GM10248 (cell line): ENCODE data around the gene HINT3.

Source experiments
- CTCF ChIA-PET: fragments of 300-600 bp; sonication (Branson Sonifier 250); formaldehyde crosslinking; extraction: SDS; loops from one replicate; lab custom pipeline; 2021; ENCODE audit warnings: antibody characterized with exemption; lab: Yijun Ruan, JAX
- POLR2A ChIA-PET: fragments of 350-650 bp; sonication (Branson Sonifier 250); formaldehyde crosslinking; extraction: SDS; loops from one replicate; lab custom pipeline; 2020; ENCODE audit warnings: antibody characterized with exemption; lab: Yijun Ruan, JAX
- DNase-seq: peaks from one replicate; pipeline ENCODE4 v3.0.0; 2012; ENCODE audit errors: extremely low spot score
- TF ChIP-seq, protein P1 (sequence below): IDR thresholded peaks from 2 replicates; pipeline ENCODE4 v1.5.1; 2012; ENCODE audit warnings: mild to moderate bottlenecking, low read depth; ENCODE audit errors: extremely low read depth, missing control alignments, control extremely low read depth

Gene HINT3

GRCh38 chr6:126002755-126003679, 46.4 kb downstream of the HINT3 start:
- CTCF ChIA-PET, result interaction anchor here (2.2 to 5.9 kb wide), 2 partner anchors 8 to 11 kb away, joined by 11 to 59 read pairs; no protein-coding TSS in a partner anchor
- DNase-seq, result no peak
- TF ChIP-seq, protein P1, sequence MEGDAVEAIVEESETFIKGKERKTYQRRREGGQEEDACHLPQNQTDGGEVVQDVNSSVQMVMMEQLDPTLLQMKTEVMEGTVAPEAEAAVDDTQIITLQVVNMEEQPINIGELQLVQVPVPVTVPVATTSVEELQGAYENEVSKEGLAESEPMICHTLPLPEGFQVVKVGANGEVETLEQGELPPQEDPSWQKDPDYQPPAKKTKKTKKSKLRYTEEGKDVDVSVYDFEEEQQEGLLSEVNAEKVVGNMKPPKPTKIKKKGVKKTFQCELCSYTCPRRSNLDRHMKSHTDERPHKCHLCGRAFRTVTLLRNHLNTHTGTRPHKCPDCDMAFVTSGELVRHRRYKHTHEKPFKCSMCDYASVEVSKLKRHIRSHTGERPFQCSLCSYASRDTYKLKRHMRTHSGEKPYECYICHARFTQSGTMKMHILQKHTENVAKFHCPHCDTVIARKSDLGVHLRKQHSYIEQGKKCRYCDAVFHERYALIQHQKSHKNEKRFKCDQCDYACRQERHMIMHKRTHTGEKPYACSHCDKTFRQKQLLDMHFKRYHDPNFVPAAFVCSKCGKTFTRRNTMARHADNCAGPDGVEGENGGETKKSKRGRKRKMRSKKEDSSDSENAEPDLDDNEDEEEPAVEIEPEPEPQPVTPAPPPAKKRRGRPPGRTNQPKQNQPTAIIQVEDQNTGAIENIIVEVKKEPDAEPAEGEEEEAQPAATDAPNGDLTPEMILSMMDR, result no peak
- POLR2A ChIA-PET, result no interaction called here

GRCh38 chr6:126007800-126008199, 51.2 kb downstream of the HINT3 start:
- CTCF ChIA-PET, result interaction anchor here (0.9 to 5.9 kb wide), 3 partner anchors 12 to 29 kb away, joined by 3 to 59 read pairs (median 3); no protein-coding TSS in a partner anchor
- POLR2A ChIA-PET, result no interaction called here
- TF ChIP-seq, protein P1, result no peak
- DNase-seq, result no peak

DNA sequence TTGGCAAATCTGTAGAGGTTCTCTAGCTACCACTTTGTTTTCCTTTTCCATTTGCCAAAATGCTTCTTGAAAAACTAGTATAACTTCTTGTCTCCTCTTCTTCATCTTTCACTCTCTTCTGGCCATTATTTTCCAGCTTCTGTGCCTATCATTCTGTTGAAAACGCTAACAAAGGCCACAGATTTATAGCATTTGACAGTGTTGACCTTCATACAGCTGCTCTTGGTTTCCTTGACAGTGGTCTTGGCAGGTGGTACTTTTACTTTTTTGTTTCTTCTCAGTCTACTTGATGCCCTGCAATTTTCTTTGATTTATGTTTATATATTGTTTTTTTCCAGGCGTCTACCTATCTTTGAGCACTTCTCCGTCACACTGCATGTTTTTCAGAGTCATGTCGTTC, 53.5 kb downstream of the HINT3 start:
- TF ChIP-seq, protein P1, result no peak
- POLR2A ChIA-PET, result no interaction called here
- CTCF ChIA-PET, result interaction anchor here (1.0 to 3.2 kb wide), 4 partner anchors 10 to 36 kb away, joined by 3 to 21 read pairs (median 4); no protein-coding TSS in a partner anchor

DNA sequence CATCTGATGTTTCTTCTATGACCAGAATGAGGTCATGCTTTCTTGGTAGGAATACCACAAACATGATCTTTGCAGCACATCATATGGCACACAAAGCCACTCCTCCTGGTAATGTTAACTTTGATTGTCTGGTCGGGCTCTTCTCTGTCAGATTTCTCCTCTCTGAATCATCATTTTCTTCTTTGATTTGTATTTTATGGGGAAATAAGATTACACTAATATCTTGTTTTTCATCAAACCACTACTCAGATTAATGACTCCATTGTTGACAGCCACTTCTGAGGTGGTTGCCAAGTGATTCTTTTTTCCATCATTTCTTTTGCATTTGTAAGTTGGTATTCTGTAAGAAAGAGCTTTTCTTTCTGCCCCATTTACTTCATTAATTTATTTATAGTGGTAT, 59.3 kb downstream of the HINT3 start:
- no peak for DNase-seq
- ChIA-PET CTCF (interaction anchor here (3.2 kb wide), 1 partner anchor 20 kb away, joined by 21 read pairs; no protein-coding TSS in a partner anchor), POLR2A (no interaction called here)
- TF ChIP-seq, protein P1, result no peak

More for the DNA sequence above, 53.5 kb downstream of the HINT3 start:
- no peak for DNase-seq

DNA sequence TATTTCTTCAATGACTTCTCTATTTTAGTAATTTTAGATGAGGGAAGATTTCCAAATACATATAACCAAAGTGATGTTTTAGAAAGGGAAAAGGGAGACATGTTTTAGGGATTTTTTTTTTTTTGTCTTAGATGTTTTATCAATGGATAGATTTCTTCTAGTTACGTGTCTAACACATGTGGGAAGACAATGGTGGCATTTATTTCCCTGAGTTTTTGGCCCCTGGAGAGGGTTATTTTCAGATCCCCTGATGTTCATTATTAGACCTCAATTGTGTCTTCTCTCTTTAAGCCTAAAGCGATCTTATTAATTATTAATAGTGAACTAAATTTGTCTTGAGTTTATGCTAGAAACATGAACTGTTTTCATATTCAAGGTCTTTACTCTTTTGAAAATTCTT, 60.0 kb downstream of the HINT3 start:
- DNase-seq, result no peak
- TF ChIP-seq, protein P1, result no peak
- POLR2A ChIA-PET, result no interaction called here
- CTCF ChIA-PET, result interaction anchor here (1.0 to 1.8 kb wide), 2 partner anchors 11 to 21 kb away, joined by 4 to 12 read pairs; no protein-coding TSS in a partner anchor

- ChIA-PET POLR2A (no interaction called here), CTCF (interaction anchor here (0.8 to 1.8 kb wide), 5 partner anchors 12 to 22 kb away, joined by 3 to 12 read pairs (median 4); no protein-coding TSS in a partner anchor)
- TF ChIP-seq, protein P1, result no peak
- no peak for DNase-seq
Measured at GRCh38 chr6:126017668-126018067, 61.1 kb downstream of the HINT3 start.
